HPDE6-E6E7 (cell line): ENCODE measurements around the gene CA7.

Experiments used
- DNase-seq: peaks from one replicate; pipeline ENCODE4 v3.0.0; 2011; ENCODE audit warnings: missing footprints; ENCODE audit errors: extremely low spot score

Gene CA7

DNA sequence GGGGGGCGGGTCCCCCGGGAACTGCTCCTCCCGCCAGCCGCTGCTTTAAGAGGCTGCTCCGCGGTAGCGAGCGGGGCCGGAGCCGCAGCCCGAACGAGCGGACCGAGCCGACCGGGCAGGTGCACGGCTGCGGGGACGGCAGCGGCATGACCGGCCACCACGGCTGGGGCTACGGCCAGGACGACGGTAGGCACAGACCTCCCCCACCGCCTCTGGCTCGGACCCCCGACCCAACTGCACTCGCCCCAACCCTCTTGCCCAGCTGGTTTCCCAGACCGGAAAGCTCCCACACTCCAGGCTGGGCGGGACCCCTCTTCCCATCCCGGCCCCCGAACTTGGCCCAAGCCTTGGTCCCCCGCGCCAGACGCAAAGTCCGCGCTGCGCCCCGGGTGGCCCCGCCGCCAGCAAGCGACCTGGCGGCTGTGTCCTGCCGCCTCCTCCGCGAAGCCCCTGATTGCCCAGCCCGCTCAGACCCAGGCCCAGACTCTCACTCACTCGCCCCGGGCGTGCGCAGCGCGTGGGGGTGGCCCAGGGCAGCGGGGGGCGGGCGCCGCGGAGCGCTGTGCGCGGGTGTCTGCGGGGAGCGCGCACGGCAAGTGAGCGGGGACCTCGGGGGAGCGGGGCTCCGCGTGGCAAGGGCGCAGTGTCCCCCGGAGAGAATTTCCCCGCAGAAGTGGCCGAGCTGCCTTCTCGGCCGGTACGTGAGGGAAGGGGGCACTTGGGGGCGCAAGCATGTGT, at the start of gene CA7:
CA7 (plus strand) TSS at position 73 of the 738 bp plus-strand sequence; CDS start at position 147, 74 bp downstream.
- no peak for DNase-seq

DNA sequence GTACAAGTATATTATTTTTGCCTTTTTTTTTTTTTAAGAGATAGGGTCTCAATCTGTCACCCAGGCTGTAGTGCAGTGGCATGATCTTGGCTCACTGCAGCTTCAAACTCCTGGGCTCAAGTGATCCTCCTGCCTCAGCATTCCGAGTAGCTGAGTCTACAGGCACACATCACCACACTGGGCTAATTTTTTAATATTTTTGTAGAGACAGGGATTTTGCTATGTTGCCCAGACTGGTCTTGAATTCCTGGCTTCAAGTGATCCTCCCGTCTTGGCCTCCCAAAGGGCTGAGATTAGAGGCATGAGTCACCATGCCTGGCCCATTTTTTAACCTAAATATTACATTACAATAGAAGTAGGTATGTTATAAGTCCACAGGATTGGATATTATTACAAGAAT, 46.1 kb upstream of the CA7 start:
- no peak for DNase-seq

DNA sequence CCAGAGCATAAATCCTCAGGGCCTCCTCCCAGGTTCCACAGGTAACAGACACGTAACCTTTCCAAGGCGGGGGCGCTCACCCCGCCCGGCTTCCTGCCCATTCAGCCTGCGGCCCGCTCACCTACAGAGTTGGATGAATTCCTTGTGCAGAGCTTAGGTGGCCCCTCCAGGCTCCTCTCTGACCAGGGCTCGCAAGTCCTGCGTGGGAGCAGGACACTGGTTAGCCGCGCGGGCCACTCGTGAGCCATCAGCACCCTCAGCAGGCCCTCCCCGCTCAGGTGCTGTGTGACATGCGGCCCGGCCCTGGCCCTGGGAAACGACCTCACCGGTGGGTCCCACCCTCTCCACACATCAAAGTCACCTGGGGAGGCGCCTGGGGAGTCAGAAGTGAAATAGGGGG, 43.4 kb upstream of the CA7 start:
- DNase-seq: no peak

DNA sequence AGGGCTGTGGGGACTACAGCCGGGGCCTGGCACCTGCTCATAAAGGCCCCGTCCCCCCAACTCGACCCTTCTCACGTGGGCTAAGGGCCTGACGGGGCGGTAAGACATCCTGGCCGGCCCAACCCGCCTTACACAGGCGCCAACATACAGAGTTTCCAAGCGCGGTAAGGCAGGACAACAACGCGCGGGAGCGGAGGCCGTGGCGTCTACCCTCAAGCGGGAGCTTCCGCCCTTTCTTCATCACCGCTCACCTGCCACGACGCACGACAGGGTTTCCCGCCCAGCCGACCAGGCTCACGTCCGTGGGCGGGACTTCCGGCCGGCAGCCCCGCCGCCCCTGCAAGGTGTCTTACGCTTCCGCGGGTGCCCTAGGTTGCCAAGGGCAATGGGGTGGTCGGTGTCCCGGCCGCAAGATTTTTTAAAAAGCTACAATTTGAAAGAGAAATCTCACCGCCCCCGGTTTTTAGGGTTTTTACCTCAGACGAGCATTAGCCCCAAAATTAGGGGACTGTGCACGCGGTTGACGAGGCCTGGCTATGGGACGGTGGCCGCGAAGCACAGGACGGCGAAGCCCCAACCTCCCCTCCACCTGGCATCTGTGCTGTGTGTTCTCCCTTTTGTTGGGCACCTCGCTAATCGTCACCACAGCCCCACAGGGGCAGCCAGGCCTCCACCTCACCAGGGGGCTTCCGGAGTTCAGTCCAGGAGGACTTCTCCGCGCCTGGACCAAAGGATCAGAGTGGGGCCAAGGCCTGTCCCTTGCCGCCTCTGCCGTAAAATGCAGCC, 42.7 kb upstream of the CA7 start, which contains the start of gene TERB1:
TERB1 (minus strand) TSS at position 265 of the 786 bp plus-strand sequence. CDS start 4,786 bp downstream, outside the sequence.
- no peak for DNase-seq

DNA sequence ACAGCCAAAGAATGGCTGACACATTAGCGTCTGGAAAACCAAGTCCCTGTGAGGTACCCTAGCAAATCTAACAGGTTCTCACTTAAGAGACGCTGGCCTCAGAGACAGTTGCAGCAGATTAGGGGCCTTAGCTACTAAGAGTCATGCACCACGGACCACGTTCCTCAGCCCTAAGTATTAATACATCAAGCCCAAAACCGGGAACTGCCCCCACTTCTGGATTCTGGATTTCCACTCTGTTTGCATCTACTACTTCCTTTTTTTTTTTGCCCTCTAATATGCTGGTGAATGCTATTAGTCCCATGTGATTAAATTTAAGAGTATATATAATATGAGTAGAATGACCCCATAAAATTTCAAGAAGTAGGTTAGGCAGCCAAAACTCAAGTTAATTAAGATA, 42.1 kb upstream of the CA7 start:
- no peak for DNase-seq

DNA sequence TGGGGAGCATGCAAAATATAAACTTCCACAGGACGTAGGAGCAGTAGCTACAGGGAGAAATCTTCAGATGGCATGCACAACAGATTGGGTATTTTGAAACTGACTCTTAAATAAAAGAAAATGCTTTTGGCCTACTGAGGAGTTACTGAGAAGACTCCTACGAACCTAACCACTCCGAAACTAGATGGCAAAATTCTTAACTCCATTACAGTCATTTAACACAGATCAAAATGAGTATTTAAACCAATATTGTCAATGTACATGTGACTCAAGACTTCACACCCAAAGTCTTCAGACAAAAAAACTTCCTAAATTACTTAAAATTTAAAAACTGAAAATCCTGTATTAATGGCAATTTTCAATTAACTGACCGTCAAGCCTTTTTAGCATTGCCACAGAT, 34.4 kb upstream of the CA7 start:
- DNase-seq: no peak

DNA sequence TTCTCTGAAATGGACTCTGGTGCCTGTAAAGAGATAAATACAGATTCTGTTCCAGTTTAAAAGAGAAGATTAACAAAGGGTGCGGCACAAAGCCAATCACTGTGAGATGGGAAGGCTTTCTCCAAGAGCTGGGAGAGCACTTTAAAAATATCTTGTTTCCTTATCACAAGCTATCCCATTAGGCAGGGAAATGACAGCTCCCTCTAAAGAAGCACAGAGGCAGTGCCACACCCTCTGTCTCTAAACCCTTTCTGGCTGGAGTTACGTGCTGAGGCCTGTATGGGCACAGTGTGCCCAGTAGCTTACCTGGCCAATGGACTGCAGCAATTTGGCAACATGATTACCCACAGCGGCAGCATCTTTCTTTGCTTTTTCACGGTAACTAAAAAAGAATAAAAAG, 33.8 kb upstream of the CA7 start:
- DNase-seq: peak; percentile 38

DNA sequence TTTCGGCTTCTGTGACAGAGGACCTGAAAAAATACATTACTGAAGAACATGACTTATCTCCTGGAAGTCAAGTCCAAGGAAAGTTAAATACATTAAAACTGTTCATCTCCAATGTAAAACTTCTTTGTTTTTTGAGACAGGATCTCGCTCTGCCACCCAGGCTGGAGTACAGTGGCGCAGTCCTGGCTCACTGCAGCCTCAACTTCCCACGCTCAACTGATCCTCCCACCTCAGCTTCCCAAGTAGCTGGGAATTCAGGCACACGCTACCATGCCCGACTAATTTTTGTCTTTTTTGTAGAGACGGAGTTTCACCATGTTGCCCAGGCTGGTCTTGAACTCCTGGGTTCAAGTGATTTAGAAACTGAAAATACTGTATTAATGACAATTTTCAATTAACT, 33.2 kb upstream of the CA7 start:
- DNase-seq: no peak

DNA sequence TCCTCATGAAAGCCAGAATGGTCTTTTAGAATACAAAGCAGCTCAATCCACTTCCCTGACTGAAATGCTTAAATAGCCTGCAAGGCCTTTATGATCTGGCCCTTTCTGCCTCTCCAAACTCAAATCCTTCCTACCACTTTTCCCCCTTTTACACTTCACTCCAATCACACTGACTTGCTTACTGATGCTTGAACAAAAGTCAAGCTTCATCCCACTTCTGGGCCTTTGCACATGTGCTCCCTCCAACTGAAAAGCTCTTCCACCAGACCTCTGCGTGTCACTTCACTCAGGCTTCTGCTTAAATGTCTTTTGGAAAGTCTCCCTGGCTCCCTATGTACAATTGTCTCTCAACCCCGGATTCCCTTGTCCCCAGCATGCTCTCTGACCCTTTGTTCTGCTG, 29.5 kb upstream of the CA7 start:
- no peak for DNase-seq

DNA sequence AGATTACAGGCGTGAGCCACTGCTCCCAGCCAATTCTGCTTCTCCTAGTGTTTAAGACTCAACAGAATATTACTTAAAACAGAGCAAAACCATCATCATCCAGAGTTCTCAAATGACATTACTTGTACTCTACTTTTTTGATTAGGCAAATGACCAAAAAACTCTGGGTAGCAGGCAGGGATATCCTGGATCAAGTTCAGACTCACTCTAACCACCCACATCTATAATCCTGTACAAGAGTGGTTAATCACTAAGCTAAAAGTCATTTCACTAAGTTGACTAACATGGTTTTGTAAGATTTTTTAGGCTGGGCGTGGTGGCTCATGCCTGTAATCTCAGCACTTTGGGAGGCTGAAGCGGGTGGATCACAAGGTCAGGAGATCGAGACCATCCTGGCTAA, 20.2 kb upstream of the CA7 start:
- no peak for DNase-seq

DNA sequence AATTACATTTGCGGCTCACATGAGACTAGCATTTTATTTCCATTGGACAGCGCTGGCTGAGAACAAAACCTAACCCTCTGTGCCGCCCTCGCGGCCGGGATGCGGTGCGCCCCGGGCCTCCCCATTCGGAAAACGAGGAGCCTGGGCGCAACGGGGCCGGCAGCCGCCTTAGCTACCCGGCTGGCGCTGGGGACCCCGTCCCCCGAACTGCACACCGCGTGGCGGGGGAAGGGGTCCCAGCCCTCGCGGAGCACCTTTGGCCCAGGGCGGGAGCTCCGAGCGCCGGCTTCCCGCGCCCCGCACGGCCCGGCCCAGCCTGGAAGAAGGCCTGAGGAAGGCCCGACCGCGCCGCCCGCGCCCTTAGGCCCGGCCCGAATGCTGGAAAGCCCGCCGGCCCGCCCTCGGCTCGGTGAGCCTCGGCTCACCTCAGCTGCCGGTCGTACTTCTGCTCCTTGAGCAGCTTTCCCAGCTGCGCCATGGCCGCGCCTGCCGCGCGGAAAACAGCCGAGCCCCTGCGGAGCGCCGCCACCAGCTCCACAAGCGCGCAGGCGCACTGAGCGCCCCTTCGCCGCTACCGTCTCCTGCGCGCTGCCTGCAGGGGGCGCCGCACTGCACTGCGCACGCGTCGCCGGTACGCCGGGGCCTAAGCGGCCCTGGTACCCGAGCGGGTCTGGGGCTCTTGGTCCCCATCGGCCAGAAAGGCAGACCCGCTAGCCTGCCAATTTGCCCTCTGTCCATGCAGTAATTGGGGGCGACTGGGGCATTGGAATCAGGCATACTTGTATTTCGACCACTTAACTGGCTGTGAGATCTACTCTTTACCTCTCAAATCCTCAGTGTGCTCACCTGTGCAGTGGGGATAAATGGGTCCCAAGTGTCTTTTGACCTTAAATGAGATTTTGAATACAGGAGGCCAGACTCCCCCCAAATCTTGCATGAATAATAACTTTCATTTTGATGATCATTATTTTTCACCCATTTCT, 13.5 kb upstream of the CA7 start, which contains the start of gene NAE1:
NAE1 (minus strand) TSS at position 555 of the 983 bp plus-strand sequence; CDS start at position 478, 77 bp downstream.
- DNase-seq: peak; percentile 96

DNA sequence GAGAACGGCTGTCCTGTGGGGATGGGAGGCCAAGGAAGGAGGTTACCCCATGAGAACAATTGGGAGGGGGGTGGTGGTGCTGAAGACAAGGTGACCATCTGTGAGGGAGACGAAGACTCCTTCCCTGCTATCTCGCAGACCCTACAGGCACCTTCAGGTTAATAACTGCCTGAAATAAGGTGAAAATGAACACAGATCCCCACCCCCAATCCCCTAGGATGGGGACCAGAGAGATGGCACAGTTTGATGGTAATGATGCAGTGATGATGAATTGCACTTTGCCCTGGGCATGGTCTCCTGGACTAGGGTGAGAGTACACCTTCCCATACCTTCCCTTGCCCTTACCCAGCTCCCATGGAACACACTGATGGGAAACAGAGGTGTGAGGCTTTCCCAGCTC, 12.0 kb upstream of the CA7 start:
- DNase-seq: no peak

DNA sequence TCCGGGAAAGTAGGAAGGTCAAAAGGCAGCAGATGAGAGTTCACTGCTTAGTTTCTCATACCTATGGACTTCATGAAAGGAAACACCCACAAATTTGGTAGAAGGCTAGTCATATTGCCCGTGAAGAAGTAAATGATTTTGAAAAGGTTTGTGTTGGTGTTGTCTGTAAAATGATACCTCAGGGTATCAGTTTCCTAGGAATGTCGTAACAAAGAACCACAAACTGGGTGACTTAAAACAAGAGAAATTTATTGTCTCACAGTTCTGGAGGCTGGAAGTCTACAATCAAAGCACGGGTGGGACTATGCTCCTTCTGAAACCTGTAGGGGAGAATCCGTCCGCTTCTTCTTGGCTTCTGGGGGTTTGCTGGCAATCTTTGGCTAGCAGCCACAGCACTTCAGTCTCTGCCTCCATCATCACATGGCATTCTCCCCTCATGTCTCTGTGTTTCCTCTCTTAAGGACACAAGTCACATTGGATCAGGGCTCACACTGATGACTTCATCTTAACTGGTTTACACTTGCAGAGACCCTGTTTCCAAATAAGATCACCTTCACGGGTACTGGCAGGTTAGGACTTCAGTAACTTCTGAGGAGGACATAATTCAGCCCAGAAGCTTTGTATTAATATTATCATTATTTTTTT, 11.4 kb upstream of the CA7 start:
- no peak for DNase-seq

DNA sequence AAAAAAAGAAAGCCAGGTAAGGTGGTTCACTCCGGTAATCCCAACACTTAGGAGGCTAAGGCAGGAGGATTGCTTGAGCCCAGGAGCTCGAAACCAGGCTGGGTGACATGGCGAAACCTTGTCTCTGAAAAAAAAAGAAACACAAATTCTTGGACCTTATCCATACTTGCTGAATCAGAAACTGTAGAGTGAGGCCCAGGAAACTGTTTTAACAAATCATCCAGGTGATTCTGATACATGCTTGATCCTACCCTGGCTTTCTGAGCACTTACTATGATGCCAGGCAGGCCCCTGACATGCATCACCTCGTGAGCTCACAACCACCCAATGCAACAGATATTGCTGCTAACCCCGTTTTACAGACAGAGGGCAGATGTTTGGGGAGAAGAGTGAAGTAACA, 9.5 kb upstream of the CA7 start:
- no peak for DNase-seq

DNA sequence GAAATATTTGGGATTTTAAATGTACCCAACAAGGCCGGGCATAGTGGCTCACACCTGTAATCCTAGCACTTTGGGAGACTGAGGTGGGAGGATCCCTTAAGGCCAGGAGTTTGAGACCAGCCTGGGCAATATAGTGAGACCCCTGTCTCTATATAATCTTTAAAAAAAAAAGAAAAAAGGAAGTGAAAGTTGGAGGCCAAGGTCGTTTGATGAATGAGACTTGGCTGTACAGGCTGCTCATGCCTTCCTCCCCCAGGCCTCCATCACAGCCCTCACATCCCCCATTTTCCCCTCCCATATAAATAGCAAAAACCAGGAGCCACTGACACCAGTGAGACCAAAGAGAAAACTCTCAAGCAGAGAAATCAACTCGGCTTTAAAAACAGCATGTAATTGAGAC, 3.3 kb upstream of the CA7 start:
- DNase-seq: no peak

DNA sequence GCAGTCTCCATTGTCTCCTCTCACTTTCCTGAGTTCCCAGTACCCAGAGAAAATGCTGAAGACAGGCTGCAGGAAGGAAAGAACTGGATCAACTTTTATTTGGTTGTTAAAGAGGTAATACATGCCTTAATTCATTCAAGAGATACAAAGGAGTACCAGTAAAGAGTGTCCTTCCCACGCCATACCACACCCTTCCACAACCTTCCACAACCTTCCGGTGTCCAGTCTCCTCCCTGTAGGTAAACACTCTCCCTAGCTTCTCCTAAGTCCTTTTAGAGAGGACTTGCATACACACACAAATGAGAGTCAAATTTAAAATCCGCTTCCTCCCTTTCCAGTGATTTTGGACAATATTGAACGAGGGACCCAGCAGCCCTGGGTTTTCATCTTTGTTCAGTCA, 2.8 kb upstream of the CA7 start:
- no peak for DNase-seq

DNA sequence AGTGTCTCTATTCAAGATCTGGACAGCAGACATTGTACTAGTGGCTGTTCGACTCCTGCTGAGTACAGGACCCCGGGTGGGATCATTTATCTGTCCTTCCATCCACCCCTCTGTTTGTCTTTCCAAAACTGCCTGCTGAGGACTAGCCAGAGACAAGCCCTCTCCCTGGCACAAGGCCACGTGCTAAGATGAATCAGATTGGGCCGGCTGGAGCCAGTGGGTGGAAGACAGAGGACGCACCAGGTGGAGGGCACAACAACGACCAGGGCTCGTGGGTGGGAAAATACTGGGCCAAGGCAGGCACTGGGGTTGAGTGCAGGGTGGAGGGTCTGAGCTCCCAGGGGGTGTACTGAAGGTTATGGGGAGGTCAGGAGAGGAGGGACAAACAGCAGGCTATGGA, 1.4 kb upstream of the CA7 start:
- DNase-seq: no peak

DNA sequence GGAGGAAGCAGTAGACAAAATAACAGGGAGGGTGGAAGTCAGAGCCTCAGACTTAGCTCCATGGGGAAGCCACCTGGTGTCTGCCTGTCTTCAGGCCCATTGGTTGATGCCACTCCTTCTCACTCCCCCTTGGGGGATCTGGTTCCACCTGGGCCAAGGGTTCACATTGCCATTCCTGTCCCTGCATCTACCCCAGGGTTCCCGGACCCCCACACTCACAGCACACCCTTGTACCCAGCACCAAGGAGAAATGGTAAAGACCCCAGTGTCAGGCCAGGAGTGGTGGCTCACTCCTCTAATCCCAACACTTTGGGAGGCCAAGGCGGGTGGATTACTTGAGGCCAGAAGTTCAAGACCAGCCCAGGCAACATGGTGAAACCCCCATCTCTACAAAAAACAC, 1.0 kb upstream of the CA7 start:
- no peak for DNase-seq

DNA sequence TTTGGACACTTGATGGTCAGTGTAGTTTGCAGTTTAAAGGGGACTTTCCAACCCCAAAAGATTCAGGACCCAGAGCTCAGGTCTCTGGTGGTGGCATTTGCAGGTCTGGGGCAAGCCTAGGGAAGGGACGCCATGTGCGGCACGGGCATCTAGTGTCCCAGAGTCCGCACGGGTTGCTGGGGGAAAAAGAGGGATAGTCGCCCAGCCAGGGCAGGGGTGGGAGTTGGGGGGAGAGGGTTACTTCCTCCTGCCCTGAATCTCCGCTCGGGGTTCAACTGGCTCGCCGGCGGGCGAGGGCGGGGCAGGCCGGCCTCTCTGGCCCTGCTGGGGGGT, 239 bp upstream of the CA7 start:
- no peak for DNase-seq

DNA sequence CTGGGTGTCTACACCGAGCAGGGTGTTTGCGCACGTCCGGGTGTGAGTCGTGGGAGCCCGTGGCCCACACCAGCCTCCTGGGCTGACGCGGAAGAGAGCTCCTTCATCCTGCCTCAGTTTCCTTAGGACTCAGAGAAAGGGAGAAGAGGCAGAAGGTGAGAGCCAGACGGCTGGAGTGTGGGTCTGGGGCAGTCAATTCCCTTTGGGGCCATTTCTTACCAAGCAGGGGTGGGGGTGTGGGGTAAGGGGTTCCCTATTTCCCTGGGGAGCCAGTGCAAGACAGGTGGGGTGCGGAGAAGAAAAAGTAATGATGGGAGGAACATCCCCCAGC, 831 bp downstream of the CA7 start:
- no peak for DNase-seq

DNA sequence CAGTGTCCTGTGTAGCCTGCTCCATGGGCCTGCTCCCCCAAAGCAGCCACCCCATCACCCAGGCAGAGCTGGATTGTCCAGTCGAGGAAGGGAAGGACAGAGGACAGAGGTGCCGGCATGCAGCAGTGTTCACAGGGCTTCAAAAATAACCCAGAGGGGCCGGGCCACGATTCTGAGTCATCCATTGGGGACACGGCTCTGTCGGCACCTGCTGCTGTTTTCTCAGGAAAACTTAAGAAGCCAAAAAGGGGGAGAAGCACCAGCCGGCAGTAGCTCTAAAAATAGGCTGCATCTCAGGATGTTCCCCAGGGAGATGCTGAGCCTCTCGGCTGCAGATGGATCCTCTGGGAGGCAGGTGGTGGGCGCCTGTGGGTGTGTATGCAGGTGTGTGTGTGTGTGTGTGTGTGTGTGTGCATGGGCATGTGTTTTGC, 1.6 kb downstream of the CA7 start:
- no peak for DNase-seq

DNA sequence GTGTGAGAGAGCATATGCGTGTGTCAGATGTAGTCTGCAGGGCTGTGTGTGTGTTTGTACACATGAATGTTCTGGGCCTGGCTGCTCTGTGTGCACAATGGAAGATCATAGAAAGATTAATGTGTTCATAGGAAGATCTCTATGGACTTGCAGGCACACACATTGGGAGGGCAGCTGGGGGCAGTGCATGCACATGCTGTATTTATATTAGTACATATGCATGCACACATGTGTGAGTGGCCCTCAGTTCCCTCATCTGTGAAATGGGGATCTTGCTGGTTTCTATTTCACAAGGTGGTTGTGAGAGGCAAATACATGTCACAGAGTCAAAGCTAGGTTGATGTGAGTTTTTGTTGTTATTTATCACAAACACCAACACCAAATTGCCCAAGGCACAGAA, 2.1 kb downstream of the CA7 start:
- no peak for DNase-seq
